ENCODE data around the gene FIGNL2.
"Not testable (repeated sequence)": the region's sequence is repeated elsewhere in the genome, so short reads cannot be mapped to it uniquely, and the experiment has no call there.

Gene FIGNL2

GRCh38 chr12:51838036-51838435 is 10.5 kb downstream of the FIGNL2 start:
- no peak for TF ChIP-seq CTCF (conservative IDR thresholded peaks at IDR 0.05)
- no peak for TF ChIP-seq ZFX (IDR thresholded peaks at IDR 0.05)
- H3K27ac ChIP-seq: no peak overlapping the region

- no peak for TF ChIP-seq CTCF (conservative IDR thresholded peaks at IDR 0.05)
- no peak overlapping the region for H3K27ac ChIP-seq
These were observed 11.2 kb downstream of the FIGNL2 start for GRCh38 chr12:51837286-51837685.

GRCh38 chr12:51836827-51837173 is 11.7 kb downstream of the FIGNL2 start:
- TF ChIP-seq CTCF (conservative IDR thresholded peaks at IDR 0.05) (no peak), ZFX (IDR thresholded peaks at IDR 0.05) (no peak)
- H3K27ac ChIP-seq: no peak overlapping the region

GRCh38 chr12:51836041-51836826 is 12.3 kb downstream of the FIGNL2 start:
- no peak overlapping the region for H3K27ac ChIP-seq
- TF ChIP-seq ZFX (IDR thresholded peaks at IDR 0.05): no peak

- TF ChIP-seq ZFX (IDR thresholded peaks at IDR 0.05) (no peak), CTCF (conservative IDR thresholded peaks at IDR 0.05) (no peak)
- no peak overlapping the region for H3K27ac ChIP-seq
These were observed 14.1 kb downstream of the FIGNL2 start for GRCh38 chr12:51834411-51834810.

GRCh38 chr12:51833448-51834227 is 14.9 kb downstream of the FIGNL2 start:
- no peak overlapping the region for H3K27ac ChIP-seq
- no peak for TF ChIP-seq ZFX (IDR thresholded peaks at IDR 0.05)
- no peak for TF ChIP-seq CTCF (conservative IDR thresholded peaks at IDR 0.05)

- TF ChIP-seq CTCF (conservative IDR thresholded peaks at IDR 0.05): no peak
- no peak for TF ChIP-seq ZFX (IDR thresholded peaks at IDR 0.05)
- H3K27ac ChIP-seq: no peak overlapping the region
These were observed 16.0 kb downstream of the FIGNL2 start for GRCh38 chr12:51832354-51833107.

- H3K27ac ChIP-seq: not testable (repeated sequence)
These were observed 16.7 kb downstream of the FIGNL2 start for GRCh38 chr12:51831817-51832216.
